GM19455 (cell line): ENCODE data around the gene TXK.

ENCODE experiments used
- ATAC-seq: cut with Tn5 transposase; IDR thresholded peaks from one replicate; pipeline ENCODE4 v1.9.1; 2021; ENCODE audit not compliant: unreplicated experiment

The TXK gene

GRCh38 chr4:48064349-48064748 lies 69.7 kb downstream of the TXK start:
- no peak for ATAC-seq

GRCh38 chr4:48058617-48059530 lies 75.2 kb downstream of the TXK start:
- ATAC-seq: no peak

GRCh38 chr4:48051078-48051477 lies 83.0 kb downstream of the TXK start:
- no peak for ATAC-seq

- ATAC-seq: no peak
Measured at GRCh38 chr4:48049483-48049882, 84.6 kb downstream of the TXK start.

GRCh38 chr4:48047896-48048295 lies 86.2 kb downstream of the TXK start:
- ATAC-seq: peak; percentile 27

GRCh38 chr4:48047421-48047844 lies 86.6 kb downstream of the TXK start:
- peak; percentile 98 for ATAC-seq

- no peak for ATAC-seq
Measured at GRCh38 chr4:48046059-48046458, 88.0 kb downstream of the TXK start.

- no peak for ATAC-seq
Measured at GRCh38 chr4:48044298-48044697, 89.8 kb downstream of the TXK start.

GRCh38 chr4:48043504-48043903 lies 90.5 kb downstream of the TXK start:
- ATAC-seq: no peak

- no peak for ATAC-seq
Measured at GRCh38 chr4:48042979-48043461, 91.0 kb downstream of the TXK start.

- ATAC-seq: no peak
Measured at GRCh38 chr4:48041535-48042137, 92.4 kb downstream of the TXK start.

GRCh38 chr4:48039561-48039960 lies 94.5 kb downstream of the TXK start:
- ATAC-seq: no peak

- ATAC-seq: no peak
Measured at GRCh38 chr4:48038666-48039065, 95.4 kb downstream of the TXK start.

GRCh38 chr4:48037117-48037462 lies 97.0 kb downstream of the TXK start:
- no peak for ATAC-seq

GRCh38 chr4:48035952-48036351 lies 98.1 kb downstream of the TXK start:
- no peak for ATAC-seq

GRCh38 chr4:48033825-48034413 lies 100.1 kb downstream of the TXK start:
- ATAC-seq: no peak

GRCh38 chr4:48033412-48033811 lies 100.6 kb downstream of the TXK start:
- no peak for ATAC-seq

GRCh38 chr4:48032721-48033120 lies 101.3 kb downstream of the TXK start:
- no peak for ATAC-seq

- no peak for ATAC-seq
Measured at GRCh38 chr4:48031802-48032525, 102.1 kb downstream of the TXK start.

GRCh38 chr4:48030470-48030869 lies 103.6 kb downstream of the TXK start:
- ATAC-seq: no peak

- ATAC-seq: peak; percentile 60
Measured at GRCh38 chr4:48028696-48029095, 105.4 kb downstream of the TXK start.
